T-helper 2 cell (primary cell): Measurements from ENCODE around the gene N4BP2L1.
"Not testable (repeated sequence)": the region's sequence is repeated elsewhere in the genome, so short reads cannot be mapped to it uniquely, and the experiment has no call there.

Experiments used
- DNase-seq, 5 experiments: peaks; one replicate each; pipeline versions ENCODE4 v3.0.0 to v3.0.0-alpha.2; 2012 to 2022

N4BP2L1 gene

DNA sequence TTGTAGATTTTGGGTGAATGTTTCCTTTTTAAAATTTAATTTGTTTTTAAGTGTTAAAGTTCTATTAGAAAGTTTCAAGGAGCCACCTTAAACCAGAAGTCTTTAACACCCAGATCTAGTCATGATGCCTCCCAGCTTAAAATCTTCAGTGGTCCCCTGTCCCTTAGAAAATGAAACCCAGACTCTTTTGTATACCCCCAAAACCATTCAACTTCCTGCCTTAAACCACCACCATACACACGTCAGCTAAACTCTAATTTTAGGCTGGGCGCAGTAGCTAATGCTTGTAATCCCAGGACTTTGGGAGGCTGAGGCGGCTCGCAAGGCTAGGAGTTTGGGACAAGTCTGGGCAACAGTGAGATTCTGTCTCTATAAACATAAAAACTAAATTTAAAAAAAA is 37.9 kb downstream of the N4BP2L1 start:
- DNase-seq = peak in 2 of 5 experiments; percentile 16 to 26

DNA sequence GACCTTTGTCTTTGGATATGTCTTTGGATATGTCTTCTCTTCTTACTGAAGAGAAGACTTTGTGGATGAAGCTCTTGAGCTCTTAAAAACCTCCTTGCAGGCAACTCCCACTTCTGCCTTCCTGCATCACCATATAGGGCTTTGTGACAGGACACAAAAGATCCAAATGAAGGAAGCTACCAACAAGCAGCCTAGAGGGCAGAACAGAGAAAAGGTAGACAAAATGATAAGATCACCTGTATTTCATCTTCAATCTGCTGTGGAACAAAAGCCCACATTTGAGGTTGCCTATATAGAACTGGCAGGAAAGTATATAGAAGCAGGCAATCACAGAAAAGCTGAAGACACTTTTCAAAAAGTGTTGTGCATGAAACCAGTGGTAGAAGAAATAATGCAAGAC is 42.5 kb downstream of the N4BP2L1 start:
- peak in 1 of 5 experiments; percentile 7 for DNase-seq

DNA sequence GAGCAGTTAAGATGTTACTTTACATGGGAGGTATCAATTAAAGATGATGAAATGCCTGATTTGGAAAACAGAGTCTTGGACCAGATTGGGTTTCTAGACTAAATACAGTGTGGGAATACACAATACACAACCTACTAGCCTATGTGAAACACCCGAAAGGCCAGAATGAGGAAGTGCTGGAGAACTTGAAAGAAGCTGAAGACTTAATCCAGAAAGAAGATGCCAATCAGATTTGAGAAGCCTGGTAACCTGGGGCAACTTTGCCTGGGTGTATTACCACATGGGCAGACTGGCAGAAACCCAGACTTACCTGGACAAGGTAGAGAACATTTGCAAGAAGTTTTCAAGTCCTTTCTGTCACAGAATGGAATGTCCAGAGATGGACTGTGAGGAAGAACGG is 43.2 kb downstream of the N4BP2L1 start:
- DNase-seq = no peak

DNA sequence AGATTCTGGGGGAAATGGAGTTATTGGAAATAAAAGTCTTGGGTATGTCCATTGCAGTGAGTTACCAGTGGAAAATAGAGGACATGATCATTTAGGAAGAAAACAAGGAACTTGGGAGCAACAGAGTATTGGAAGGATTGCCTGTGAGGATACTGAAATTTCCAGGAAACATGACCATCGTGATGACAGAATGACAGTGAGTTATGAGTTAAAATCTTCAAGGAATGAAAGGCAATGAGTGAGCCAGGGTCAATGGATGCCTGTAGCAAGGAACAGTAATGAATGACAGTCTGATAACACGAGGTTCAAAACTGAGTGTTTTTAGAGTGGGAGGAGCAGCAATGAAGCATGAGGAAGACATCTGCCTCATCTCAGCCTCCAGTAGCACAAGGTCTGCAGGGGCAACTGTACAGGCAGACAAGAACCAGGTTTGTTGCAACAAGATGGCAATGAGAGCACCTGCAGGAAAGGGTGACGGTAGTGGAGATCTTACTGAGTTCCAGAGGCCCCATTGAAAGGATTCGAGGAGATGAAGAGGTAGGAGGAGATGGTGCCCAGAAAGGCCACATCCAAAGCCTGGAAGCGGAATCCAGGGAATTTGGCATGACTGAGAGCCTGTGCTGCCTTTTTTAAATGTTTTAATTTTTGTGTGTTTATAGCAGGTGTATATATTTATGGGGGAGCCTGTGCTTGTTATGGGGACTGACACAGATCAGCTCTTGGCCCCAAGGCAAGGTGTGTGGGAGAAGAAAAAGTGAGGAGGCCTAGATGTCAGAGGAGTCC is 43.9 kb downstream of the N4BP2L1 start:
- DNase-seq = no peak

DNA sequence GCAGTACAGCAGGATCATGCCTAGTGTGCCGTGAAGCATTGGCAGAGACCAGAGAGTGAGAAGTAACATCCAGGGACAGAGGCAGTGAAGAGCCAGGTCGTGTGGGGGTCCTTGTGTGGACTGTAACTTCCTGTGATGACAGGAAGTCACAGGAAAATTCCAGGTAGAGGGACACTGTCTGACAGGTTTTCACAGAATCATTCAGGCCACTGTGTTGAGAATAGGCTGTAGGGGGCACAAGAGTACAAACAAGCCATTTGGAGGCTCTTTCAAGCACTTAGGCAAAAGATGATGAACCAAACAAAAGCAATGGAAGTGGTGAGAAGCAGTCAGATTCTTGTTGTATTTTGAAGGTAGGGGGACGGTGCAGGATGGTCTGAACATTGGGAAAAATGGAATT is 46.4 kb downstream of the N4BP2L1 start:
- peak in 2 of 5 experiments; percentile 4 to 46 for DNase-seq

DNA sequence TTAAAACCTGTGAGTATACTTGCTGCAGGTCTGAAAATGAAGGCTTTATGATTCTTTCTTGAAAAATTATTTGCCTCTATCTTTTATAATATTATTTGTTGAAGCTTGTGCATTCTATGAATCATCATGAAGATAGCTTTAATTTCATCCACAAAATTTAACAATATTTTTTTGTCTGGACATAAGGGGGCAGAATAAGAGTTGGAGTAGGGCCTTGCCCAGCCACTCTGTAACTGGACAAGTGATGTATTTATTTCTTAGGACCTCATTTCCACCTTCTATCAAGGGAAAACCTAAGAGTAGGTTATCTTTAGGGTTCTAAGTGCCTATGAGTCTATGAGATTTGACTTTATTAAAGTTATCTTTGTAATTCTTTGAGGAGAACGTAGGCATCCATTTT is 49.9 kb downstream of the N4BP2L1 start:
- no peak for DNase-seq

DNA sequence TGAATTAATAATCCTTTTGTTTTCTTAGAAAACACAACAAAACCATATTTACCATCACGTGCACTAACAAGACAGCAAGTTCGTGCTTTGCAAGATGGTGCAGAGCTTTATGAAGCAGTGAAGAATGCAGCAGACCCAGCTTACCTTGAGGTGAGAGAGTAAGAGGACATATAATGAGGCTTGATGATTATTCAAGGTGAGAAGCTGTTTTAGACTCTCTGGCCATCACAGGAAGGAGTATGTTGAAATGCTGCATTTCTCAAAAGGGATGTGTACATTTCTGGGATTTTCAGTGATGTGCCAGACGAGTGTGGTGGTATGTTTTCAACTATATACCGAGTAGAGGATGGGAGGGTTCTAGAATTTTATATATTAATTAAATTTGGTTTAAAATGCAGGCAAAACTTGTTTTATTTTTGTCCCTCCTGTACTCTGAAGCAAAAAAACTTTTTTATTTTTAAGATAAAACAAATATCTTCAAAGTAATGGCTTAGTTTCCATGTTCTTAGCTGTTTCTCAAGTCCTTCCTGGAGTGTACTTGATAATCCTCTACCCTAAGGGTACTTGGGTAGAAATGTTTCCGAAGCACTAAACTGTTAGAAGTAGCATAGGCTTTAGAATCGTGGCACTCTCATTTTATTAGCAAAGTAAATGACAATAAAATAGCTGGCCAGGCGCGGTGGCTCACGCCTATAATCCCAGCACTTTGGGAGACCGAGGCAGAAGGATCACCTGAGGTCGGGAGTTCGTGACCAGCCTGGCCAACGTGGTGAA is 51.1 kb downstream of the N4BP2L1 start:
- no peak for DNase-seq

DNA sequence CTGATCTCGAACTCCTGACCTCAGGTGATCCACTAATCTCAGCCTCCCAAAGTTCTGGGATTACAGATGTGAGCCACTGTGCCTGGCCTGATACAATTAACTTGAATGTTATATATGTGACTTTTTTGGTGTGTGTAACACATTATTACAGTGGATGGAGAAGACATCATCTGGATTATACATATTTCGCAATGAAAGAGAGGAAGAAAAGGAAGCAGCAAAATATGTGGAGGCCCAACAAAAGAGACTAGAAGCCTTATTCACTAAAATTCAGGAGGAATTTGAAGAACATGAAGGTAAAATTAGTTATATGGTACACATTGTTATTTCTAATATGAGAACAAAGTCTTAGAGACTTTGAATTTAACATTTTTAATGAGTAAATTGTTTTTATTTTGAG is 57.1 kb downstream of the N4BP2L1 start:
- no peak for DNase-seq

DNA sequence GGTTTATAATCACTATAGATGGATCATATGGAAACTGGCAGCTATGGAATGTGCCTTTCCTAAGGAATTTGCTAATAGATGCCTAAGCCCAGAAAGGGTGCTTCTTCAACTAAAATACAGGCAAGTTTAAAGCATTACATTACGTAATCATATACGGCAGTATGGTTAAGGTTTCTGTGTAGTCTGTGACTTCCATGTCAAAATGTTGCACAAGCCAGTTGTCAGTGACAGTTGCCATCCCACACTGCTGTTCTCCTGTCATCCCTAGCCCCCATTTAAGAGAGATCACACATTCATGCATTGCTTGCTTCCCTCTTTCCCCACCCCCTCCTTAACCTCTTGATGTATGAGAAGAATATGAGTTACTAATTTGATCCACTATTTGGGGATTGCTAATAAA is 65.4 kb downstream of the N4BP2L1 start:
- DNase-seq = no peak

DNA sequence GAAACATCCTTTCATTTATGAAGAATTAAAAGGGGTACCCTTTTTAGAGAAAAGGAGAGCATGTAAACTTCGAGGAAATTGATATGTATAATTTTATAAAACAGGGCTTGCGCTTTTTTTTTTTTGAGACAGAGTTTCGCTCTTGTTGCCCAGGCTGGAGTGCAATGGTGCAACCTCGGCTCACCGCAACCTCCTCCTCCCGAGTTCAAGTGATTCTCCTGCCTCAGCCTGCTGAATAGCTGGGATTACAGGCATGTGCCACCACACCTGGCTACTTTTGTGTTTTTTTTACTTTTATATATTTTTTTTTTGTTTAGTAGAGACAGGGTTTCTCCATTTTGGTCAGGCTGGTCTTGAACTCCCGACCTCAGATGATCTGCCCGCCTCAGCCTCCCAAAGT is 72.0 kb downstream of the N4BP2L1 start:
- not testable (repeated sequence) for DNase-seq

DNA sequence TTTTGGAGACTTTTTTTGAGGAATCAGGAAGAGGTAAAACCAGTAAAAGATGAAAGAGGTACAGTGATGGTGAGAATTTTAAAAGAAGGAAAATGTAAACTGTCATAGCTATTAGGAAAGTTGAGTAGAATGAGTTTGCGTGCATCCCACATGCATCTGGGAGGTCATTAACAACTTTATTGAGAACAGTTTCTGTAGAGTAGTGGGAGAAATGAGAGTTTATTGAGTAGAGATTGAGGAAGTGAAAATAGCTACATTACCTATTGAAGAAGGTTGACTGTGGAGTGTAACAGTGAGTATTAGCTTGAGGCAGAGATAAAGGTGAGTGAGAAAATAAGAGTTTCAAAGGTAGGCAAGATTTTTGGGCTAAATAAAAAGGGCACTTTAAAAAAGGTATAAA is 73.9 kb downstream of the N4BP2L1 start:
- no peak for DNase-seq

DNA sequence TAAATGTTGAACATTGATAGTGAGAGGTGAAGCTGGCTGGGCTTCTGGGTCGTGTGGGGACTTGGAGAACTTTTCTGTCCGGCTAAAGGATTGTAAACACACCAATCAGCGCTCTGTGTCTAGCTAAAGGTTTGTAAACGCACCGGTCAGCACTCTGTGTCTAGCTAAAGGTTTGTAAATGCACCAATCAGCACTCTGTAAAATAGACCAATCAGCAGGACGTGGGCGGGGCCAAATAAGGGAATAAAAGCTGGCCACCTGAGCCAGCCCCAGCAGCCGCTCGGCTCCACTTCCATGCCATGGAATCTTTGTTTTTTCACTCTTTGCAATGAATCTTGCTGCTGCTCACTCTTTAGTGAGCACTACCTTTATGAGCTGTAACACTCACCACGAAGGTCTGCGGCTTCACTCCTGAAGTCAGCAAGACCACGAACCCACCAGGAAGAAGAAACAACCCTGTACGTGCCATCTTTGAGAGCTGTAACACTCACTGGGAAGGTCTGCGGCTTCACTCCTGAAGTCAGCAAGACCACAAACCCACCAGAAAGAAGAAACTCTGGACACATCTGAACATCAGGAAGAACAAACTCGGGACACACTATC is 77.0 kb downstream of the N4BP2L1 start:
- DNase-seq = peak in 1 of 5 experiments; percentile 16
